Transverse colon (tissue), 4 donors: ENCODE measurements around the gene HYKK. TPM values are rescaled to one million over a fixed set of nuclear protein-coding genes. Genes with fewer than 3 reads are reported as not detected.

Source experiments
- DNase-seq: peaks from one replicate; pipeline ENCODE4 v3.0.0-alpha.2; 2019
- H3K27ac ChIP-seq, 4 donors: fragments of 200-600 bp; sonication (generic); 2 replicates each; pipeline ENCODE4 v1.5.1; 2016 to 2018; ENCODE audit warnings: inconsistent platforms in 4 of 4
- H3K27me3 ChIP-seq: fragments of 200-600 bp; sonication (generic); 2 replicates; pipeline ENCODE4 v1.5.1; 2017; ENCODE audit warnings: inconsistent platforms
- H3K36me3 ChIP-seq, 4 donors: fragments of 200-600 bp; sonication (generic); 2 replicates each; pipeline ENCODE4 v1.5.1; 2017 to 2019; ENCODE audit warnings: inconsistent platforms in 4 of 4
- H3K4me1 ChIP-seq, 4 donors: fragments of 200-600 bp; sonication (generic); 2 replicates each; pipeline ENCODE4 v1.5.1; 2017 to 2020; ENCODE audit warnings: inconsistent platforms in 4 of 4
- H3K4me3 ChIP-seq, 4 donors: fragments of 200-600 bp; sonication (generic); 1 replicate in 1 of 4; 2 replicates in 3 of 4; pipeline versions ENCODE4 v1.5.1 to v1.6.1; 2017 to 2019; ENCODE audit warnings: inconsistent platforms in 4 of 4
- H3K9me3 ChIP-seq, 2 donors: fragments of 200-600 bp; sonication (generic); 2 replicates each; pipeline ENCODE4 v1.5.1; 2017 to 2019; ENCODE audit warnings: inconsistent platforms in 2 of 2
- EP300 ChIP-seq: sonication (generic); formaldehyde crosslinking; IDR thresholded peaks from one replicate; pipeline ENCODE4 v1.6.1; 2017; ENCODE audit warnings: antibody characterized with exemption, low read depth
- POLR2A ChIP-seq: fragments of 450-650 bp; IDR thresholded peaks from one replicate; pipeline ENCODE4 v1.6.1; 2016; ENCODE audit warnings: antibody characterized with exemption, mild to moderate bottlenecking, moderate library complexity
- POLR2AphosphoS5 ChIP-seq, 3 donors: sonication (generic); formaldehyde crosslinking; IDR thresholded peaks; one replicate each; pipeline ENCODE4 v1.6.1; 2016; ENCODE audit warnings: antibody characterized with exemption in 3 of 3
- WGBS, 2 donors: methylation state at CpG; one replicate each; pipeline ENCODE4 v1.1.5; 2018; ENCODE audit warnings: low coverage in 1 of 2; 5-methylcytosine and 5-hydroxymethylcytosine counted together
- in situ Hi-C, 4 donors: fragments of 200-750 bp; cut with MboI; loops; one replicate each; pipeline versions ENCODE4 v1.15.0 to v1.15.1; 2017; ENCODE audit warnings: low sequenced_read_pairs in 3 of 4, low pct_ligation_motif_present in 1 of 4, low pct_unique_long_range_greater_than_20kb in 1 of 4
- intact Hi-C: fragments of 100-400 bp; cut with DNase I; formaldehyde crosslinking; loops from one replicate; pipeline ENCODE4 v1.15.1; 2023; ENCODE audit warnings: low total_unique reads
- total RNA-seq, 4 donors: library from RNA; depleted of rRNA; stranded (reverse); fragments of >200 nt; gene quantifications; one replicate each; pipeline ENCODE4 v1.1.0, GENCODE V29; 2016
- TF ChIP-seq, protein P1 (sequence below), 5 experiments: fragments of 200-600 bp in 3 of 5; fragments of 450-650 bp in 2 of 5; sonication (generic) in 3 of 5; IDR thresholded peaks; 1 replicate in 2 of 5; 2 replicates in 3 of 5; pipeline ENCODE4 v1.5.1; 2016 to 2017; ENCODE audit warnings: antibody characterized with exemption in 5 of 5, inconsistent platforms in 3 of 5, mild to moderate bottlenecking in 2 of 5, moderate library complexity in 1 of 5

Gene HYKK
- total RNA-seq, 4 donors from 2014 or later = 4.5 to 7.6 (median 6.5) TPM

DNA sequence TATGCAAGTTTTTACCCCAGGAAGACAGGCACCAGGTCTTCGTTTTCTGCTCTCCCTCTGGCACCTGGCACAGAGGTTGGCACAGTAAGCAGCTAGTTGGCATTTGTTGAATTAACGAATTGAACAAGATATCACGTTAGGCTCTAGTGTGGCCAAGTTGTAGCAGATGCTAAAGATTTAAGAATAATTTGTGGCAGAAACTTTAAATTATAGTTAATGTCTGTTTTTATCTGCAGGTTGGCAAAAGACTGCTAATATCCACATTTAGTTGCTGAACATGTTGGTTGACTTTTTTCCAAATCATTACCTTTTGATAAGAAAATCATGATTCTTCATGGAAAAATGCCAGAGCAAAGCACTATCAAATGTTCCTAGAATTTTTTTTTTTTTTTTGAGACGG is 66.0 kb downstream of the HYKK start:
- Histone ChIP-seq H3K36me3 (no peaks in the 10 kb centered on the region), H3K27ac (no peak overlapping the region), H3K4me1 (no peaks in the 10 kb centered on the region), H3K27me3 (no peaks in the 10 kb centered on the region), H3K4me3 (no peak overlapping the region), H3K9me3 (no peaks in the 10 kb centered on the region)
- intact Hi-C loops (no loop called here), in situ Hi-C loops (no loop called here)
- WGBS, 2 donors = 69 to 75% methylated on average over 4 of the region's 4 CpGs
- TF ChIP-seq EP300 = no peak
- TF ChIP-seq POLR2A = no peak
- TF ChIP-seq, protein P1, sequence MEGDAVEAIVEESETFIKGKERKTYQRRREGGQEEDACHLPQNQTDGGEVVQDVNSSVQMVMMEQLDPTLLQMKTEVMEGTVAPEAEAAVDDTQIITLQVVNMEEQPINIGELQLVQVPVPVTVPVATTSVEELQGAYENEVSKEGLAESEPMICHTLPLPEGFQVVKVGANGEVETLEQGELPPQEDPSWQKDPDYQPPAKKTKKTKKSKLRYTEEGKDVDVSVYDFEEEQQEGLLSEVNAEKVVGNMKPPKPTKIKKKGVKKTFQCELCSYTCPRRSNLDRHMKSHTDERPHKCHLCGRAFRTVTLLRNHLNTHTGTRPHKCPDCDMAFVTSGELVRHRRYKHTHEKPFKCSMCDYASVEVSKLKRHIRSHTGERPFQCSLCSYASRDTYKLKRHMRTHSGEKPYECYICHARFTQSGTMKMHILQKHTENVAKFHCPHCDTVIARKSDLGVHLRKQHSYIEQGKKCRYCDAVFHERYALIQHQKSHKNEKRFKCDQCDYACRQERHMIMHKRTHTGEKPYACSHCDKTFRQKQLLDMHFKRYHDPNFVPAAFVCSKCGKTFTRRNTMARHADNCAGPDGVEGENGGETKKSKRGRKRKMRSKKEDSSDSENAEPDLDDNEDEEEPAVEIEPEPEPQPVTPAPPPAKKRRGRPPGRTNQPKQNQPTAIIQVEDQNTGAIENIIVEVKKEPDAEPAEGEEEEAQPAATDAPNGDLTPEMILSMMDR (IDR thresholded peaks at IDR 0.05) = no peak
- no peak for TF ChIP-seq POLR2AphosphoS5 (IDR thresholded peaks at IDR 0.05)
- no peak for DNase-seq

DNA sequence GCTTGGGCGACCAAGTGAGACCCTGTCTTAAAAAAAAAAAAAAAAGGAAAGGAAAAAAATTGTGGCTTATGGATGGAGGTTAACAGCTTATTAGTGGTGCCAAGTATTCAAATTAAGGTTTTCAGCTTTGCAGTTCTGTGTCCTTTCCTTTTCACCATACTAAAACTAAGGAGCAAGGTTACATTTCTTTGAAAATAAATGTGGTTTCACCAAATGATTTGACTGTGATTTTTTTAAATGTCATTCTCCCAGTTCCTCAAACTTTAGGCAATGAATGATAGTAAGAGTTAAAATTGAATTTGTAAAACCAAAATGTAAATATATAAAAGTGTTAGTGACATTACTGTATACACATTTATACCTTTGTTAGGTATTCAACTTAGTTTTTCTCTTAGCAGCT is 67.6 kb downstream of the HYKK start:
- TF ChIP-seq POLR2A = no peak
- Histone ChIP-seq H3K9me3 (no peaks in the 10 kb centered on the region), H3K27me3 (no peaks in the 10 kb centered on the region), H3K27ac (no peak overlapping the region), H3K36me3 (no peaks in the 10 kb centered on the region), H3K4me3 (no peak overlapping the region), H3K4me1 (no peaks in the 10 kb centered on the region)
- in situ Hi-C loops = no loop called here
- 93 to 100% methylated on average over 1 of the region's 1 CpG for WGBS, 2 donors
- DNase-seq = no peak
- intact Hi-C loops = no loop called here

Other genes with a start within 250 kb of the HYKK start
- gene DNAJA4, start 243.0 kb upstream of the HYKK start, total RNA-seq = 10 to 100 TPM; 34.9 to 69.9 (median 42.5) TPM
- gene SKIC8, start 208.0 kb upstream of the HYKK start, total RNA-seq = 10 to 100 TPM in 3 of 4 donors, 1 to 10 TPM in 1; 9.0 to 51.4 (median 44.1) TPM
- gene CRABP1, start 167.2 kb upstream of the HYKK start, total RNA-seq = 1 to 10 TPM in 2 of 4 donors, not detected in 2; 1.9 to 2.7 TPM
- 10 to 100 TPM; 20.1 to 71.7 (median 40.7) TPM for gene IREB2, start 69.4 kb upstream of the HYKK start, total RNA-seq
- 100 to 1,000 TPM in 2 of 4 donors, 10 to 100 TPM in 2; 22.8 to 113 (median 76.4) TPM for gene PSMA4, start 32.9 kb downstream of the HYKK start, total RNA-seq
- 1 to 10 TPM in 1 of 4 donors, under 1 TPM in 2, not detected in 1; 0.48 to 3.8 (median 0.82) TPM for gene CHRNA5, start 57.9 kb downstream of the HYKK start, total RNA-seq
- gene CHRNA3, start 113.4 kb downstream of the HYKK start, total RNA-seq = 1 to 10 TPM in 3 of 4 donors, under 1 TPM in 1; 1.00 to 6.0 (median 3.4) TPM
- gene CHRNB4, start 133.6 kb downstream of the HYKK start, total RNA-seq = under 1 TPM in 2 of 4 donors, not detected in 2; 0.27 to 0.32 TPM